HEK293 (cell line): ENCODE measurements around the gene QRICH1.
A peak's percentile ranks its signal among the peaks of the same experiment; 100 is the strongest.

ENCODE experiments used
- GFI1B ChIP-seq: fragments of 450-650 bp; formaldehyde crosslinking; IDR thresholded peaks from 2 replicates; pipeline ENCODE4 v1.5.1; 2016; ENCODE audit warnings: missing biosample characterization, missing genetic modification characterization
- GLI4 ChIP-seq: fragments of 450-650 bp; formaldehyde crosslinking; IDR thresholded peaks from 2 replicates; pipeline ENCODE4 v1.5.1; 2016; ENCODE audit warnings: missing biosample characterization, missing genetic modification characterization
- HOXA7 ChIP-seq: sonication (generic); formaldehyde crosslinking; IDR thresholded peaks from 2 replicates; pipeline ENCODE4 v1.8.1; 2022; ENCODE audit warnings: missing genetic modification reagents, borderline replicate concordance
- HOXD13 ChIP-seq: sonication (generic); formaldehyde crosslinking; IDR thresholded peaks from 2 replicates; pipeline ENCODE4 v1.8.0; 2022; ENCODE audit warnings: missing genetic modification reagents, borderline replicate concordance
- KLF8 ChIP-seq: fragments of 450-650 bp; formaldehyde crosslinking; IDR thresholded peaks from 2 replicates; pipeline ENCODE4 v1.5.1; 2016; ENCODE audit warnings: missing biosample characterization, missing genetic modification characterization
- REPIN1 ChIP-seq: fragments of 450-650 bp; formaldehyde crosslinking; IDR thresholded peaks from 2 replicates; pipeline ENCODE4 v1.5.1; 2017; ENCODE audit warnings: missing biosample characterization, missing genetic modification characterization, low read depth
- SP7 ChIP-seq: fragments of 450-650 bp; formaldehyde crosslinking; IDR thresholded peaks from 2 replicates; pipeline ENCODE4 v1.5.1; 2016; ENCODE audit warnings: missing biosample characterization, missing genetic modification characterization
- ZBTB7A ChIP-seq: fragments of 450-650 bp; formaldehyde crosslinking; IDR thresholded peaks from 2 replicates; pipeline ENCODE4 v1.5.1; 2016; ENCODE audit warnings: low read depth, missing biosample characterization, missing genetic modification characterization
- ZBTB8A ChIP-seq: fragments of 450-650 bp; formaldehyde crosslinking; IDR thresholded peaks from 2 replicates; pipeline ENCODE4 v1.5.1; 2016; ENCODE audit warnings: missing biosample characterization, missing genetic modification characterization
- ZFP41 ChIP-seq: fragments of 450-650 bp; formaldehyde crosslinking; IDR thresholded peaks from 2 replicates; pipeline ENCODE4 v1.5.1; 2016; ENCODE audit warnings: missing biosample characterization, missing genetic modification characterization, borderline replicate concordance
- ZNF146 ChIP-seq: fragments of 450-650 bp; formaldehyde crosslinking; IDR thresholded peaks from 2 replicates; pipeline ENCODE4 v1.5.1; 2016; ENCODE audit warnings: missing biosample characterization, missing genetic modification characterization
- ZNF175 ChIP-seq: fragments of 450-650 bp; formaldehyde crosslinking; IDR thresholded peaks from 2 replicates; pipeline ENCODE4 v1.5.1; 2016; ENCODE audit warnings: missing biosample characterization, missing genetic modification characterization
- ZNF19 ChIP-seq: fragments of 450-650 bp; formaldehyde crosslinking; IDR thresholded peaks from 2 replicates; pipeline ENCODE4; 2016; ENCODE audit warnings: missing biosample characterization, missing genetic modification characterization, low read depth
- ZNF248 ChIP-seq: fragments of 450-650 bp; formaldehyde crosslinking; IDR thresholded peaks from 2 replicates; pipeline ENCODE4 v1.5.1; 2017; ENCODE audit warnings: missing biosample characterization, missing genetic modification characterization
- ZNF292 ChIP-seq: fragments of 450-650 bp; formaldehyde crosslinking; IDR thresholded peaks from 2 replicates; pipeline ENCODE4 v1.5.1; 2016; ENCODE audit warnings: low read depth, missing biosample characterization, missing genetic modification characterization, borderline replicate concordance
- ZNF324 ChIP-seq: fragments of 450-650 bp; formaldehyde crosslinking; IDR thresholded peaks from 2 replicates; pipeline ENCODE4 v1.5.1; 2016; ENCODE audit warnings: missing biosample characterization, missing genetic modification characterization
- ZNF350 ChIP-seq: fragments of 450-650 bp; formaldehyde crosslinking; IDR thresholded peaks from 2 replicates; pipeline ENCODE4 v1.5.0; 2017; ENCODE audit warnings: missing biosample characterization, mild to moderate bottlenecking, missing genetic modification characterization
- ZNF404 ChIP-seq: fragments of 450-650 bp; formaldehyde crosslinking; IDR thresholded peaks from 2 replicates; pipeline ENCODE4 v1.5.1; 2017; ENCODE audit warnings: missing biosample characterization, missing genetic modification characterization
- ZNF544 ChIP-seq: fragments of 450-650 bp; formaldehyde crosslinking; IDR thresholded peaks from 2 replicates; pipeline ENCODE4 v1.5.0; 2017; ENCODE audit warnings: missing biosample characterization, missing genetic modification characterization
- ZNF555 ChIP-seq: fragments of 450-650 bp; formaldehyde crosslinking; conservative IDR thresholded peaks from 2 replicates; pipeline ENCODE4 v1.5.1; 2017; ENCODE audit warnings: missing biosample characterization, mild to moderate bottlenecking, missing genetic modification characterization, inconsistent platforms
- ZNF560 ChIP-seq: fragments of 450-650 bp; formaldehyde crosslinking; IDR thresholded peaks from 2 replicates; pipeline ENCODE4 v1.5.1; 2017; ENCODE audit warnings: missing biosample characterization, missing genetic modification characterization, borderline replicate concordance
- ZNF571 ChIP-seq: fragments of 450-650 bp; formaldehyde crosslinking; IDR thresholded peaks from 2 replicates; pipeline ENCODE4 v1.5.0; 2017; ENCODE audit warnings: missing biosample characterization, missing genetic modification characterization
- ZNF658 ChIP-seq: fragments of 450-650 bp; formaldehyde crosslinking; IDR thresholded peaks from 2 replicates; pipeline ENCODE4; 2016; ENCODE audit warnings: missing biosample characterization, missing genetic modification characterization
- ZNF776 ChIP-seq: fragments of 450-650 bp; formaldehyde crosslinking; IDR thresholded peaks from 2 replicates; pipeline ENCODE4 v1.5.0; 2017; ENCODE audit warnings: missing biosample characterization, missing genetic modification characterization, borderline replicate concordance
- ZNF777 ChIP-seq: fragments of 450-650 bp; formaldehyde crosslinking; IDR thresholded peaks from 2 replicates; pipeline ENCODE4 v1.5.1; 2017; ENCODE audit warnings: missing biosample characterization, missing genetic modification characterization, borderline replicate concordance
- ZNF843 ChIP-seq: fragments of 450-650 bp; formaldehyde crosslinking; IDR thresholded peaks from 2 replicates; pipeline ENCODE4 v1.5.1; 2016; ENCODE audit warnings: missing biosample characterization, missing genetic modification characterization
- ZSCAN23 ChIP-seq: fragments of 450-650 bp; formaldehyde crosslinking; IDR thresholded peaks from 2 replicates; pipeline ENCODE4 v1.5.1; 2016; ENCODE audit warnings: missing biosample characterization, missing genetic modification characterization
- ZXDB ChIP-seq: fragments of 450-650 bp; formaldehyde crosslinking; IDR thresholded peaks from 2 replicates; pipeline ENCODE4 v1.5.1; 2016; ENCODE audit warnings: missing biosample characterization, missing genetic modification characterization
- TF ChIP-seq, protein P1 (sequence below): fragments of 450-650 bp; formaldehyde crosslinking; IDR thresholded peaks from 2 replicates; pipeline ENCODE4 v1.5.1; 2017; ENCODE audit warnings: missing biosample characterization, missing genetic modification characterization
- TF ChIP-seq, protein P2 (sequence below): fragments of 450-650 bp; formaldehyde crosslinking; IDR thresholded peaks from 2 replicates; pipeline ENCODE4 v1.5.1; 2016; ENCODE audit warnings: missing biosample characterization, missing genetic modification characterization
- TF ChIP-seq, protein P3 (sequence below): fragments of 450-650 bp; formaldehyde crosslinking; IDR thresholded peaks from 2 replicates; pipeline ENCODE4 v1.5.1; 2016; ENCODE audit warnings: missing biosample characterization, missing genetic modification characterization
- TF ChIP-seq, protein P4 (sequence below): fragments of 450-650 bp; IDR thresholded peaks from 2 replicates; pipeline ENCODE4 v1.5.1; 2018; ENCODE audit warnings: missing biosample characterization, missing genetic modification characterization

QRICH1 gene

DNA sequence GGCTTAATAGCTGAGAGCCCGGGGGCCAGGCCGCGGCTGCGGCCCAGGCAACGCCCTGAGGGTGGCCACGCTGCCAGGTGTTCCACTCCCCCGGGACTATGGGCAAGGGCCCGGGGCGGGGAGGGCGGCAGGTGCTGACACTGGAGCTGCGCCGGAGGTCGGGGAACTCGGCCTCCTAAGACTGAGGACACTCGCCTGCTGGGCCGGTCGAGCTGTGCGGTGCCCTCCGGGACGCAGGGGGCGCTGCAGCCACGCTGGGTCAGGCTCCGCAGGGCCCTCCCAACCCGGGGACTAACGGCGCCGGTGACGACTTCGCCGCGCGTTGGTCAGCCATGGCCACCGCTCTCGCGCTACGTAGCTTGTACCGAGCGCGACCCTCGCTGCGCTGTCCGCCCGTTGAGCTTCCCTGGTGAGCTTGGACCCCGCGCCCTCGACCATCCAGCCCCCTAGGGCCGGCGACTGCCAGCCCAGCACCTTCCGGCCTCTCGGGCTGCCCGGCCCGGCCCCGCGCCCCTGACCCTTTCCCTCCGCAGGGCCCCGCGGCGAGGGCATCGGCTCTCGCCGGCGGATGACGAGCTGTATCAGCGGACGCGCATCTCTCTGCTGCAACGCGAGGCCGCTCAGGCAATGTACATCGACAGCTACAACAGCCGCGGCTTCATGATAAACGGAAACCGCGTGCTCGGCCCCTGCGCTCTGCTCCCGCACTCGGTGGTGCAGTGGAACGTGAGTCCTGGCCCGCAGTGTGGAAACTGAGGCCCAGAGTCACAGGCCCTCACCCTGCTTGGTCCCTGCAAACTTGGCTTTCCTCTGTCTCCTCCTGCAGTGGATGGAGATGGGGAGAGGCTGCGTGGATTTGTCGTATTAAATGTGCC is 71.8 kb downstream of the QRICH1 start, which contains the start of gene NDUFAF3 (continued):
- TF ChIP-seq, protein P1, sequence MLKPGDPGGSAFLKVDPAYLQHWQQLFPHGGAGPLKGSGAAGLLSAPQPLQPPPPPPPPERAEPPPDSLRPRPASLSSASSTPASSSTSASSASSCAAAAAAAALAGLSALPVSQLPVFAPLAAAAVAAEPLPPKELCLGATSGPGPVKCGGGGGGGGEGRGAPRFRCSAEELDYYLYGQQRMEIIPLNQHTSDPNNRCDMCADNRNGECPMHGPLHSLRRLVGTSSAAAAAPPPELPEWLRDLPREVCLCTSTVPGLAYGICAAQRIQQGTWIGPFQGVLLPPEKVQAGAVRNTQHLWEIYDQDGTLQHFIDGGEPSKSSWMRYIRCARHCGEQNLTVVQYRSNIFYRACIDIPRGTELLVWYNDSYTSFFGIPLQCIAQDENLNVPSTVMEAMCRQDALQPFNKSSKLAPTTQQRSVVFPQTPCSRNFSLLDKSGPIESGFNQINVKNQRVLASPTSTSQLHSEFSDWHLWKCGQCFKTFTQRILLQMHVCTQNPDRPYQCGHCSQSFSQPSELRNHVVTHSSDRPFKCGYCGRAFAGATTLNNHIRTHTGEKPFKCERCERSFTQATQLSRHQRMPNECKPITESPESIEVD (tag by site-specific recombination) = no peak
- no peak for TF ChIP-seq ZNF777
- TF ChIP-seq ZXDB (tag by site-specific recombination) = peak; percentile 87
- no peak for TF ChIP-seq ZNF19 (tag by site-specific recombination)
- TF ChIP-seq KLF8 = peak; percentile 96
- no peak for TF ChIP-seq REPIN1
- peak; percentile 77; the same call in 1 of the 2 replicates for TF ChIP-seq ZBTB7A
- TF ChIP-seq ZNF571 (tag by site-specific recombination) = no peak
- TF ChIP-seq ZNF324 (tag by site-specific recombination) = peak; percentile 83
- no peak for TF ChIP-seq ZNF350 (tag by site-specific recombination)
- TF ChIP-seq GFI1B = no peak
- TF ChIP-seq, protein P2, sequence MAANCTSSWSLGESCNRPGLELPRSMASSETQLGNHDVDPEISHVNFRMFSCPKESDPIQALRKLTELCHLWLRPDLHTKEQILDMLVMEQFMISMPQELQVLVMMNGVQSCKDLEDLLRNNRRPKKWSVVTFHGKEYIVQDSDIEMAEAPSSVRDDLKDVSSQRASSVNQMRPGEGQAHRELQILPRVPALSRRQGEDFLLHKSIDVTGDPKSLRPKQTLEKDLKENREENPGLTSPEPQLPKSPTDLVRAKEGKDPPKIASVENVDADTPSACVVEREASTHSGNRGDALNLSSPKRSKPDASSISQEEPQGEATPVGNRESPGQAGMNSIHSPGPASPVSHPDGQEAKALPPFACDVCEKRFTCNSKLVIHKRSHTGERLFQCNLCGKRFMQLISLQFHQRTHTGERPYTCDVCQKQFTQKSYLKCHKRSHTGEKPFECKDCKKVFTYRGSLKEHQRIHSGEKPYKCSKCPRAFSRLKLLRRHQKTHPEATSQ = peak; percentile 82; the same call in 1 of the 2 replicates
- no peak for TF ChIP-seq ZFP41
- peak; percentile 80 for TF ChIP-seq SP7 (tag by site-specific recombination)
- peak; percentile 71 for TF ChIP-seq ZNF843 (tag by site-specific recombination)
- no peak for TF ChIP-seq GLI4 (tag by site-specific recombination)
- TF ChIP-seq ZNF658 (tag by site-specific recombination) = no peak
- TF ChIP-seq, protein P3, sequence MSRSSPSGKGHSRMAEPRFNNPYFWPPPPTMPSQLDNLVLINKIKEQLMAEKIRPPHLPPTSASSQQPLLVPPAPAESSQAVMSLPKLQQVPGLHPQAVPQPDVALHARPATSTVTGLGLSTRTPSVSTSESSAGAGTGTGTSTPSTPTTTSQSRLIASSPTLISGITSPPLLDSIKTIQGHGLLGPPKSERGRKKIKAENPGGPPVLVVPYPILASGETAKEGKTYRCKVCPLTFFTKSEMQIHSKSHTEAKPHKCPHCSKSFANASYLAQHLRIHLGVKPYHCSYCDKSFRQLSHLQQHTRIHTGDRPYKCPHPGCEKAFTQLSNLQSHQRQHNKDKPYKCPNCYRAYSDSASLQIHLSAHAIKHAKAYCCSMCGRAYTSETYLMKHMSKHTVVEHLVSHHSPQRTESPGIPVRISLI (tag by site-specific recombination) = no peak
- no peak for TF ChIP-seq ZNF146 (tag by site-specific recombination)
- TF ChIP-seq ZNF404 = no peak
- TF ChIP-seq ZSCAN23 (tag by site-specific recombination) = no peak
- no peak for TF ChIP-seq ZNF248
- TF ChIP-seq ZNF560 = no peak
- no peak for TF ChIP-seq ZNF544 (tag by site-specific recombination)
- no peak for TF ChIP-seq HOXA7 (CRISPR knock-in tag)
- TF ChIP-seq, protein P4, sequence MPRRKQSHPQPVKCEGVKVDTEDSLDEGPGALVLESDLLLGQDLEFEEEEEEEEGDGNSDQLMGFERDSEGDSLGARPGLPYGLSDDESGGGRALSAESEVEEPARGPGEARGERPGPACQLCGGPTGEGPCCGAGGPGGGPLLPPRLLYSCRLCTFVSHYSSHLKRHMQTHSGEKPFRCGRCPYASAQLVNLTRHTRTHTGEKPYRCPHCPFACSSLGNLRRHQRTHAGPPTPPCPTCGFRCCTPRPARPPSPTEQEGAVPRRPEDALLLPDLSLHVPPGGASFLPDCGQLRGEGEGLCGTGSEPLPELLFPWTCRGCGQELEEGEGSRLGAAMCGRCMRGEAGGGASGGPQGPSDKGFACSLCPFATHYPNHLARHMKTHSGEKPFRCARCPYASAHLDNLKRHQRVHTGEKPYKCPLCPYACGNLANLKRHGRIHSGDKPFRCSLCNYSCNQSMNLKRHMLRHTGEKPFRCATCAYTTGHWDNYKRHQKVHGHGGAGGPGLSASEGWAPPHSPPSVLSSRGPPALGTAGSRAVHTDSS = no peak
- TF ChIP-seq ZNF555 = no peak
- TF ChIP-seq ZNF776 = no peak
- TF ChIP-seq ZNF175 (tag by site-specific recombination) = no peak
- TF ChIP-seq ZBTB8A (tag by site-specific recombination) = peak; percentile 76
- TF ChIP-seq HOXD13 (CRISPR knock-in tag) = no peak
- TF ChIP-seq ZNF292 (tag by site-specific recombination) = no peak
